ENCODE measurements around the gene SMYD1. TPM values are rescaled to one million over a fixed set of nuclear protein-coding genes. Genes with fewer than 3 reads are reported as not detected.

Gene SMYD1
- total RNA-seq, 2 experiments from 2014 or later: not detected

GRCh38 chr2:88159955-88160415, 92.4 kb downstream of the SMYD1 start:
- POLR2A ChIA-PET: interaction anchor here (0.8 to 2.3 kb wide), 2 partner anchors 101 to 143 kb away, joined by 5 to 8 read pairs; partner anchors contain the start of gene RNU2-63P

GRCh38 chr2:88160517-88160916, 92.9 kb downstream of the SMYD1 start:
- no peak overlapping the region for H3K27ac Mint-ChIP-seq
- H3K4me3 Mint-ChIP-seq: no peak overlapping the region
- ChIA-PET POLR2A (interaction anchor here (0.8 to 2.3 kb wide), 2 partner anchors 101 to 144 kb away, joined by 5 to 8 read pairs; partner anchors contain the start of gene RNU2-63P), CTCF (interaction anchor here (0.7 to 10.0 kb wide), 15 partner anchors 8 to 135 kb away, joined by 3 to 193 read pairs (median 4); no protein-coding TSS in a partner anchor)
- no peak for TF ChIP-seq CTCF (IDR thresholded peaks at IDR 0.05)
- no peaks in the 10 kb centered on the region for H3K9me3 Mint-ChIP-seq
- ATAC-seq (no peak), DNase-seq (no peak)
- H3K27me3 Mint-ChIP-seq: no peaks in the 10 kb centered on the region
- H3K4me1 Mint-ChIP-seq (ENCODE audit: low read depth): no peaks in the 10 kb centered on the region
- no peaks in the 10 kb centered on the region for H3K36me3 Mint-ChIP-seq (ENCODE audit: low read depth)
- intact Hi-C loops (cut with micrococcal nuclease): loop anchor here (1.0 kb wide), 1 partner anchor 100 kb away; no protein-coding TSS in a partner anchor

More at GRCh38 chr2:88159955-88160415, 92.4 kb downstream of the SMYD1 start:
- Mint-ChIP-seq H3K4me1 (ENCODE audit: low read depth) (no peaks in the 10 kb centered on the region), H3K27me3 (no peaks in the 10 kb centered on the region), H3K4me3 (no peak overlapping the region), H3K36me3 (ENCODE audit: low read depth) (no peaks in the 10 kb centered on the region), H3K9me3 (no peaks in the 10 kb centered on the region), H3K27ac (no peak overlapping the region)
- intact Hi-C loops (cut with micrococcal nuclease): loop anchor here (1.0 kb wide), 1 partner anchor 100 kb away; no protein-coding TSS in a partner anchor
- ATAC-seq: peak; percentile 74
- peak; percentile 77 for TF ChIP-seq CTCF (IDR thresholded peaks at IDR 0.05)
- DNase-seq: peak; percentile 62
- CTCF ChIA-PET: interaction anchor here (0.7 to 10.0 kb wide), 17 partner anchors 8 to 134 kb away, joined by 3 to 193 read pairs (median 4); no protein-coding TSS in a partner anchor

- H3K9me3 Mint-ChIP-seq: no peaks in the 10 kb centered on the region
- CTCF ChIA-PET: interaction anchor here (1.3 to 10.0 kb wide), 2 partner anchors 101 to 162 kb away, joined by 3 to 193 read pairs; no protein-coding TSS in a partner anchor
- no peaks in the 10 kb centered on the region for H3K27me3 Mint-ChIP-seq
- ATAC-seq (no peak), DNase-seq (no peak)
- no peaks in the 10 kb centered on the region for H3K4me1 Mint-ChIP-seq (ENCODE audit: low read depth)
- no peak overlapping the region for H3K27ac Mint-ChIP-seq
- intact Hi-C loops (cut with micrococcal nuclease): no loop called here
- no peak overlapping the region for H3K4me3 Mint-ChIP-seq
- POLR2A ChIA-PET: interaction anchor here (1.2 kb wide), 1 partner anchor 145 kb away, joined by 5 read pairs; the partner anchor contains the start of gene RNU2-63P
- TF ChIP-seq CTCF (IDR thresholded peaks at IDR 0.05): no peak
- H3K36me3 Mint-ChIP-seq (ENCODE audit: low read depth): no peaks in the 10 kb centered on the region
Measured at GRCh38 chr2:88161446-88162244, 94.0 kb downstream of the SMYD1 start.

Small RNAs within 50 kb of the gene (microRNA-seq; reads per million reads assigned to microRNA genes)
- gene MIR4780 (ENCODE audit: borderline microRNAs expressed, borderline replicate concordance): not detected

Other genes starting within 250 kb of the SMYD1 start
- 1 to 10 TPM; 3.1 to 3.8 TPM for gene RGPD2, start 242.0 kb upstream of the SMYD1 start, total RNA-seq
- 1 to 10 TPM; 6.0 to 7.6 TPM for gene RNU2-63P, start 51.3 kb upstream of the SMYD1 start, total RNA-seq
- gene KRCC1, start 12.0 kb upstream of the SMYD1 start, total RNA-seq: 10 to 100 TPM; 10.8 to 11.1 TPM
- not detected for gene FABP1, start 60.2 kb downstream of the SMYD1 start, total RNA-seq
- gene THNSL2, start 102.5 kb downstream of the SMYD1 start, total RNA-seq: under 1 TPM in 1 of 2 experiments, not detected in 1; 0.38 TPM

All from activated CD8-positive, alpha-beta T cell treated with anti-CD3 and anti-CD28 coated beads for 36 hours (primary cell).